Measurements from ENCODE around the gene PIK3CG.
"Not testable (repeated sequence)": the region's sequence is repeated elsewhere in the genome, so short reads cannot be mapped to it uniquely, and the experiment has no call there.

Gene PIK3CG

DNA sequence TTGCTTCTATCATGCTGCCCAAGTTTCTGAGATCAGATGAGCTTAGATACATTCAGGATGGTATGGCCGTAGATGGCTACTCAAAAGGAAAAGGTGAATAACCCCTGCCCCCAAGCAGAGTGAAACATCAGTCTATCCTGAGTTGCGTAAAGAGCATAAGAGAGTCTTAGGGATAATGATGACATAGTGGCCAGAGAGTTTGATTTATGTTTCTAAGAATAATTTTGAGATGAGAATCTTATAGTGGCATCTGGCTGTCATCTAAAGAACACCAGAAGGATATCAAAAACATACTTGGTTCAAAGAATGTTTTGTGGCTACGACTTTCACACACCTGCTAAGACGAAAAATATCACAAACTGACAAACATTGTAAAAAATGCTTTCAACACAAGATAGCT is 20.6 kb downstream of the PIK3CG start:
- H3K4me3 ChIP-seq (ENCODE audit: low read depth, low read length) = no peak overlapping the region

- no peak overlapping the region for H3K4me3 ChIP-seq (ENCODE audit: low read depth, low read length)
Measured at GRCh38 chr7:106887421-106887820, 22.3 kb downstream of the PIK3CG start.

GRCh38 chr7:106888204-106888603 is 23.1 kb downstream of the PIK3CG start:
- H3K4me3 ChIP-seq (ENCODE audit: low read depth, low read length) = no peak overlapping the region

GRCh38 chr7:106890952-106891351 is 25.9 kb downstream of the PIK3CG start:
- H3K4me3 ChIP-seq (ENCODE audit: low read depth, low read length) = no peak overlapping the region

- H3K4me3 ChIP-seq (ENCODE audit: low read depth, low read length) = no peak overlapping the region
Measured at GRCh38 chr7:106891548-106892410, 26.7 kb downstream of the PIK3CG start.

- H3K4me3 ChIP-seq (ENCODE audit: low read depth, low read length) = no peak overlapping the region
Measured at GRCh38 chr7:106893591-106893990, 28.5 kb downstream of the PIK3CG start.

GRCh38 chr7:106895246-106895864 is 30.3 kb downstream of the PIK3CG start:
- H3K4me3 ChIP-seq (ENCODE audit: low read depth, low read length) = no peak overlapping the region

DNA sequence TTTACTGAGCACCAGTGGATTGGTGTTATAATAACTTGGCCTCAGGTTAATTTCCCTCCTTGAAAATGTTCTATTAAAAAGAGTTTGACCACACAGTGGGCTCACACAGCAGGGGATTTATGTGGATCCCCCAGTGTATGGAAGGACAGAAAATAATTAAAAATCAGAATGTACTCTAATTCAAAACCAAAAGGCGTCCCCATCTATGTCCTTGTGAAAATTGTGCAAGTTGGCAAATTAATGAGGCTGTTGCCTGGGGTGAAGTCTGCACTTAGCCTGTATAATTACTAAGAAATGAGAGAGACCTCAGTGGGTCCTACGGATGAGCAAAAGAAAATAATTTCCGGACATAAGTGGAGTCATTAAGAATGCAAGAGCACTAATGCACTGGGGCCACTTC is 31.1 kb downstream of the PIK3CG start:
- H3K4me3 ChIP-seq (ENCODE audit: low read depth, low read length) = no peak overlapping the region

DNA sequence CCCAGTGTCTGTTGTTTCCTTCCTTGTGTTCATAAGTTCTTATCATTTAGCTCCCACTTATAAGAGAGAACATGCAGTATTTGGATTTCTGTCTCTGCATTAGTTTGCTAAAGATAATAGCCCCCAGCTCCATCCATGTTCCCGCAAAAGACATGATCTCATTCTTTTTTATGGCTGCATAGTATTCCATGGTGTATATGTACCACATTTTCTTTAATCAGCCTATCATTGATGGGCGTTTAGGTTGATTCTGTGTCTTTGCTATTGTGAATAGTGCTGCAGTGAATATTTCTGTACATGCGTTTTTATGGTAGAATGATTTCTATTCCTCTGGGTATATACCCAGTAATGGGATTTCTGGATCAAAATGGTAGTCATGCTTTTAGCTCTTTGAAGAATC is 32.5 kb downstream of the PIK3CG start:
- H3K4me3 ChIP-seq (ENCODE audit: low read depth, low read length) = not testable (repeated sequence)

- H3K4me3 ChIP-seq (ENCODE audit: low read depth, low read length) = not testable (repeated sequence)
Measured at GRCh38 chr7:106898967-106899366, 33.9 kb downstream of the PIK3CG start.

- H3K4me3 ChIP-seq (ENCODE audit: low read depth, low read length) = no peak overlapping the region
Measured at GRCh38 chr7:106901828-106902441, 36.9 kb downstream of the PIK3CG start.

DNA sequence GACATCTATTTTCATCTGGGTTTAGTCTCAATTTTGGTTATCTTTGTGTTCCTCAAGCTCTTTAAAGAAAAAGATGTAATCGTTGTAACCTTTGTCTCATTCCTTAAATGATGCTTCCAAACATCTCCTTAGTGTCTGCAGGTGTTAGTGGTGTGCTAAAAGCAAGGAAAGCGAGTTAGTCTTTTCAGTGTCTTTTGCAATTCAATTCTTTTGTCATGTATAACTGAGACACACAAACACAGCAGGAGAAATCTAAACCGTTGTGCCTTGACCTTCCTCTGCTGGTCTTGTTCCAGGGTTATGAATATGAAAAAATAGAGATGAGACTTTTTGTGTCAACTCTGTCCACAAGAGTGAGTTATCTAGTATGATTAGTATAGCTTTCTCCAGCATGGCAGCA is 40.7 kb downstream of the PIK3CG start:
- no peak overlapping the region for H3K4me3 ChIP-seq (ENCODE audit: low read depth, low read length)

- H3K4me3 ChIP-seq (ENCODE audit: low read depth, low read length) = no peak overlapping the region
Measured at GRCh38 chr7:106911959-106912358, 46.9 kb downstream of the PIK3CG start.

DNA sequence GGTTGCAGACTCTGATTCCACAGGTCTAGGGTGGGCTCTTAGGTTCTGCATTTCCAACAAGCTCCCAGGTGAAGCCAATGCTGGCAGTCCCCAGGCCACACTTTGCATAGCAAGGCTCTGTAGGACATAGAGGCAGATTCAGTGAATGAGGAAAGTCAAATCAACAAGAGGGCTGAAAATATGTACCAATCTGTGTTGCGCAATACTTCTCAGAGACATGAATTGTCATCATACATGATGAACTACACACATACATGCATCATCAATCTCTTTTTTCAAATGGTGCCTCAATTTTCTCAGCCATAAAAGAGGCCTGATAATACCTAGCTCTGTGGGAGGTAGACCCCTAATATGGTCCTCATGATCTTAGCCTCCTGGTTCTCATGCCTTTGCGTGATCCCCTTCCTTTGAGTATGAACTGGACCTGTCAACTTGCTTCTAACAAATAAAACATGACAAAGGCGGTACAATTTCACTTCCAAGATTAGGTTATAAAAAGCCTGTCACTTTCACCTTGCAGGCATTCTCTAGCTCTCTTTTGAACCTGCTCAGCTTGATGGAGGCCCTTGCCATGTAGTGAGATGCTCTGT is 49.0 kb downstream of the PIK3CG start:
- H3K4me3 ChIP-seq (ENCODE audit: low read depth, low read length) = no peak overlapping the region

DNA sequence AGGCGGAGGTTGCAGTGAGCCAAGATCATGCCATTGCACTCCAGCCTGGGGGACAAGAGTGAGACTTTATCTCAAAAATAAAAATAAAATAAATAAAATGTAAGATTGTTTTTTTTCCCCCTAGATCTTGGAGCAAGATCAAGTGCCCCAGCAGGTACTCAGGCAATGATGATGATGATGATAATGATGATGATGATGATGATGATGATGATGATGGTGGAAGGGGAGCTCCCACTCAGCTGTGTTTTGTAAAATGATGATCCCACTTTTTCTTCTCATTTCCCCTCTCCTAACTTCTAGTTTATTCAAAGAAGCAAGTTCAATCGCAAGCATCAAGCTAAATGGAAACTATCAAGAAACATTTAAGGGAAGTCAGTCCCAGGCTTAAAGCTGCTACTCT is 50.3 kb downstream of the PIK3CG start:
- H3K4me3 ChIP-seq (ENCODE audit: low read depth, low read length) = no peak overlapping the region

DNA sequence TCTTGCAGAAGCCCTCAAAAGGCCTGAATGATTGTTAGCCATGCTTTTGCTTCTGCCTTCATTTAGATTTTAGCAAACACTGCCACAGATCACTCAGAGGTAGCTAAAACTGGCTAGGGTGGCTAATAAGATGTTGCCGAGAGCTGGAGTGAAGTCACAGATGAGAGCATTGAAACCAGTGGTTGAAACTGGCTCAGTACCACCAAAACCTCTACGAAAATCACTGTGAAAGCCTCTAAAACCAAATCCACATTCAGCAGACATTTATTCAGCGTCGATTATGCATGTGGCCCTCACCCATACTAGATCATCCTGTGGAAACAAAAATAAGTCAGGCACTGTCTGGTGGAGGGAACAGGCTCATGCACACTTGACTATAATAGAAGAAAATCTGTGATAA is 50.8 kb downstream of the PIK3CG start:
- H3K4me3 ChIP-seq (ENCODE audit: low read depth, low read length) = no peak overlapping the region

GRCh38 chr7:106916679-106917078 is 51.6 kb downstream of the PIK3CG start:
- H3K4me3 ChIP-seq (ENCODE audit: low read depth, low read length) = no peak overlapping the region

DNA sequence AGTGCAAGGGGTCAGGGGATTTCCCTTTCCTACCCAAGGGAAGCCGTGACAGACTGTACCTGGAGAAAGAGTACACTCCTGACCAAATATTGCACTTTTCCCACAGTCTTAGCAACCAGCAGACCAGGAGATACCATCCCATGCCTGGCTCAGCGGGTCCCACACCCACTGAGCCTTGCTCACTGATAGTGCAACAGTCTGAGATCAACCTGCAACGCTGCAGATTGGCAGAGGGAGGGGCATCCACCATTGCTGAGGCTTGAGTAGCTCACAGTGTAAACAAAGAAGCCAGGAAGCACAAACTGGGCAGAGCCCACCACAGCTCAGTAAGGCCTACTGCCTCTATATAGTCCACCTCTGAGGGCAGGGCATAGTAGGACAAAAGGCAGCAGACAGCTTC is 53.9 kb downstream of the PIK3CG start:
- no peak overlapping the region for H3K4me3 ChIP-seq (ENCODE audit: low read depth, low read length)

DNA sequence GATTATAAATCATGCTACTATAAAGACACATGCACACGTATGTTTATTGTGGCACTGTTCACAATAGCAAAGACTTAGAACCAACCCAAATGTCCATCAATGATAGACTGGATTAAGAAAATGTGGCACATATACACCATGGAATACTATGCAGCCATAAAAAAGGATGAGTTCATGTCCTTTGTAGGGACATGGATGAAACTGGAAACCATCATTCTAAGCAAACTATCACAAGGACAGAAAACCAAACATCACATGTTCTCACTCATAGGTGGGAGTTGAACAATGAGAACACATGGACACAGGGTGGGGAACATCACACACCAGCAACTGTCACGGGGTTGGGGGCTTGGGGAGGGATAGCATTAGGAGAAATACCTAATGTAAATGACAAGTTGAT is 59.4 kb downstream of the PIK3CG start:
- not testable (repeated sequence) for H3K4me3 ChIP-seq (ENCODE audit: low read depth, low read length)

GRCh38 chr7:106926892-106927291 is 61.8 kb downstream of the PIK3CG start:
- H3K4me3 ChIP-seq (ENCODE audit: low read depth, low read length) = no peak overlapping the region

DNA sequence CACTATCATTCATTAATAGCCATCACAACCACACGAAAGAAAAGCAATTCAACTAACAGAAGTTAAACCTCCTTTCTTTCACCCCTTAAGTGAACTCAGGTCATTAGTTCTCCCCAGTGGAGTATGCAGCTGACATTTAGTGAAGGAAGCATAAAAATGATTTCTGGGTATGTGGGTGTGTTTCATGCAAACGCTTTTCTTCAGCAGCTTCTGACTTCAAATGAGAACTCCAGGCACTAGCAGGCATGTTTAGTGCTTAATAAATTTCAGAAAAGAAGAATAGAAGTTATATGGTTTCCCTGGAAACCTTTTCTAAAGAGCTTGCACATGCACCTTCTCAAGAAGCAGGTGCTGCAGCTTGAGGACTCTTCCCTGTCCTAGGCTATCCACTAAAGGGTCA is 62.5 kb downstream of the PIK3CG start:
- H3K4me3 ChIP-seq (ENCODE audit: low read depth, low read length) = no peak overlapping the region

- H3K4me3 ChIP-seq (ENCODE audit: low read depth, low read length) = not testable (repeated sequence)
Measured at GRCh38 chr7:106929616-106930015, 64.5 kb downstream of the PIK3CG start.
